H1 (cell line): ENCODE results near the gene CELF5. TPM values are rescaled to one million over a fixed set of nuclear protein-coding genes. Genes with fewer than 3 reads are reported as not detected.
"Not testable (repeated sequence)": the region's sequence is repeated elsewhere in the genome, so short reads cannot be mapped to it uniquely, and the experiment has no call there.

Experiments used
- CTCF ChIA-PET: fragments of 300-600 bp; sonication (Branson Sonifier 250); formaldehyde crosslinking; loops from one replicate; lab custom pipeline; 2021; ENCODE audit not compliant: partially characterized antibody; lab: Charles Lee
- POLR2A ChIA-PET: fragments of 300-600 bp; sonication (Branson Sonifier 250); formaldehyde crosslinking; loops from one replicate; lab custom pipeline; 2021; ENCODE audit warnings: inconsistent platforms; ENCODE audit not compliant: partially characterized antibody; lab: Charles Lee
- DNase-seq, 2 experiments: peaks; one replicate each; pipeline versions ENCODE4 v3.0.0 to v3.0.0-alpha.2; 2010 to 2022; ENCODE audit warnings: low spot score in 2 of 2, low read depth in 1 of 2, mixed read lengths in 1 of 2
- FAIRE-seq: peaks from 2 replicates; lab custom pipeline; 2011; peaks lifted over from hg19 to GRCh38; lab: Jason Lieb, UNC
- H2AFZ ChIP-seq: 2 replicates; pipeline ENCODE4 v1.8.1; 2012; ENCODE audit warnings: low read length, inconsistent platforms
- H2AK5ac ChIP-seq: 2 replicates; pipeline ENCODE4 v1.6.1; 2013; ENCODE audit warnings: low read depth, low read length
- H2BK120ac ChIP-seq: replicated peaks from 2 replicates; pipeline ENCODE3; 2013; ENCODE audit warnings: low read depth, low read length, inconsistent platforms
- H2BK12ac ChIP-seq: 2 replicates; pipeline ENCODE4 v1.6.1; 2013; ENCODE audit warnings: low read depth, low read length
- H2BK15ac ChIP-seq: 2 replicates; pipeline ENCODE4 v1.6.1; 2013; ENCODE audit warnings: low read length
- H2BK20ac ChIP-seq: 2 replicates; pipeline ENCODE4 v1.6.1; 2013; ENCODE audit warnings: low read length
- H2BK5ac ChIP-seq: 2 replicates; pipeline ENCODE4 v1.6.1; 2013; ENCODE audit warnings: low read depth, low read length
- H3K14ac ChIP-seq: 2 replicates; pipeline ENCODE4 v1.6.1; 2013; ENCODE audit warnings: inconsistent platforms; ENCODE audit not compliant: insufficient read length
- H3K18ac ChIP-seq: 2 replicates; pipeline ENCODE4 v1.6.1; 2013; ENCODE audit warnings: low read length; ENCODE audit errors: extremely low read depth
- H3K23ac ChIP-seq: 2 replicates; pipeline ENCODE4 v1.6.1; 2013; ENCODE audit warnings: inconsistent platforms; ENCODE audit not compliant: insufficient read length
- H3K23me2 ChIP-seq: 2 replicates; pipeline ENCODE4 v1.6.1; 2013; ENCODE audit warnings: low read depth, low read length
- H3K27ac ChIP-seq: 2 replicates; pipeline ENCODE4 v1.6.1; 2011; ENCODE audit warnings: low read depth, low read length, inconsistent platforms
- H3K27me3 ChIP-seq, 4 experiments: replicated peaks in 1 of 4; 1 replicate in 1 of 4; 2 replicates in 3 of 4; pipeline versions ENCODE4 v1.6.1 to v1.8.1; 2011 to 2013; ENCODE audit warnings: low read length in 3 of 4, mild to moderate bottlenecking in 3 of 4, inconsistent platforms in 2 of 4, mixed read lengths in 2 of 4, moderate library complexity in 1 of 4; ENCODE audit not compliant: control insufficient read depth in 3 of 4, insufficient read depth in 3 of 4; ENCODE audit errors: extremely low read depth in 1 of 4
- H3K36me3 ChIP-seq, 4 experiments: 2 replicates each; pipeline versions ENCODE4 v1.6.1 to v1.8.1; 2011 to 2013; ENCODE audit warnings: mild to moderate bottlenecking in 4 of 4, low read length in 3 of 4, moderate library complexity in 2 of 4, control low read depth in 1 of 4, inconsistent platforms in 1 of 4; ENCODE audit not compliant: insufficient read depth in 4 of 4, control insufficient read depth in 2 of 4
- H3K4ac ChIP-seq: replicated peaks from 2 replicates; pipeline ENCODE3; 2013; ENCODE audit warnings: low read length, low read depth, mixed read lengths, inconsistent platforms; ENCODE audit not compliant: insufficient read length
- H3K4me1 ChIP-seq, 4 experiments: replicated peaks in 1 of 4; 1 replicate in 1 of 4; 2 replicates in 3 of 4; pipeline versions ENCODE4 v1.6.1 to v1.8.1; 2011 to 2013; ENCODE audit warnings: low read length in 3 of 4, inconsistent platforms in 2 of 4, mixed read lengths in 1 of 4; ENCODE audit not compliant: insufficient read depth in 4 of 4, control insufficient read depth in 3 of 4
- H3K4me2 ChIP-seq, 2 experiments: 2 replicates each; pipeline versions ENCODE4 v1.6.1 to v1.8.1; 2011 to 2013; ENCODE audit warnings: low read depth in 2 of 2, low read length in 2 of 2, control low read depth in 1 of 2, inconsistent platforms in 1 of 2, mild to moderate bottlenecking in 1 of 2; ENCODE audit not compliant: insufficient read depth in 1 of 2
- H3K4me3 ChIP-seq, 4 experiments: fragments of 200-600, 300-600 bp in 1 of 4; sonication (generic), shearing (Covaris generic), sonication (Bioruptor Twin) in 1 of 4; 2 replicates each; pipeline versions ENCODE4 v1.5.1 to v1.8.1; 2011 to 2016; ENCODE audit warnings: low read length in 4 of 4, low read depth in 3 of 4, control low read depth in 2 of 4, inconsistent platforms in 2 of 4, mild to moderate bottlenecking in 2 of 4, mixed read lengths in 1 of 4, moderate library complexity in 1 of 4; ENCODE audit not compliant: insufficient read depth in 2 of 4; ENCODE audit errors: extremely low read depth in 1 of 4
- H3K56ac ChIP-seq: replicated peaks from 2 replicates; pipeline ENCODE3; 2013; ENCODE audit warnings: low read depth, mild to moderate bottlenecking, mixed read lengths, low read length, inconsistent platforms; ENCODE audit not compliant: insufficient read length
- H3K79me1 ChIP-seq: 2 replicates; pipeline ENCODE4 v1.6.1; 2013; ENCODE audit warnings: low read depth, low read length, control low read depth
- H3K79me2 ChIP-seq, 2 experiments: 2 replicates each; pipeline versions ENCODE4 v1.6.1 to v1.8.1; 2012 to 2013; ENCODE audit warnings: low read length in 2 of 2, mild to moderate bottlenecking in 2 of 2, inconsistent platforms in 1 of 2; ENCODE audit not compliant: insufficient read depth in 2 of 2, control insufficient read depth in 1 of 2
- H3K9ac ChIP-seq, 4 experiments: replicated peaks in 1 of 4; 1 replicate in 1 of 4; 2 replicates in 3 of 4; pipeline versions ENCODE4 v1.6.1 to v1.8.1; 2011 to 2013; ENCODE audit warnings: low read depth in 3 of 4, low read length in 3 of 4, control low read depth in 2 of 4, mild to moderate bottlenecking in 2 of 4, moderate library complexity in 2 of 4, inconsistent platforms in 1 of 4; ENCODE audit errors: extremely low read depth in 1 of 4
- H3K9me3 ChIP-seq, 2 experiments: 2 replicates each; pipeline versions ENCODE4 v1.6.1 to v1.8.1; 2012 to 2013; ENCODE audit warnings: mild to moderate bottlenecking in 2 of 2, moderate library complexity in 2 of 2, control low read depth in 1 of 2, inconsistent platforms in 1 of 2, low read depth in 1 of 2, low read length in 1 of 2, mixed read lengths in 1 of 2; ENCODE audit not compliant: insufficient read depth in 2 of 2
- H4K20me1 ChIP-seq, 2 experiments: replicated peaks in 1 of 2; 2 replicates each; pipeline versions ENCODE3 to v1.8.1; 2011 to 2013; ENCODE audit warnings: inconsistent platforms in 2 of 2, low read length in 2 of 2, mild to moderate bottlenecking in 1 of 2; ENCODE audit not compliant: insufficient read depth in 2 of 2, control insufficient read depth in 1 of 2
- H4K5ac ChIP-seq: 2 replicates; pipeline ENCODE4 v1.6.1; 2013; ENCODE audit warnings: low read length, low read depth, mixed read lengths, inconsistent platforms; ENCODE audit not compliant: insufficient read length
- H4K8ac ChIP-seq: 2 replicates; pipeline ENCODE4 v1.8.0; 2013; ENCODE audit warnings: mild to moderate bottlenecking, moderate library complexity, low read length, inconsistent platforms; ENCODE audit not compliant: insufficient read depth; ENCODE audit errors: extremely low read depth
- H4K91ac ChIP-seq: replicated peaks from 2 replicates; pipeline ENCODE3; 2013; ENCODE audit warnings: low read length, mixed read lengths, inconsistent platforms; ENCODE audit not compliant: insufficient read length
- CEBPB ChIP-seq: IDR thresholded peaks from 2 replicates; pipeline ENCODE4 v1.6.1; 2012; ENCODE audit warnings: low read depth, low read length
- WGBS, 2 experiments: shearing (Covaris generic) in 1 of 2; methylation state at CpG; one replicate each; pipeline versions ENCODE4 v1.1.6 to v1.1.7; 2013 to 2015; ENCODE audit warnings: low lambda C conversion rate in 2 of 2, mixed read lengths in 2 of 2, inconsistent platforms in 1 of 2, low coverage in 1 of 2, missing lambda C conversion rate in 1 of 2; ENCODE audit not compliant: insufficient replicate concordance in 2 of 2, insufficient coverage in 1 of 2, insufficient read length in 1 of 2; ENCODE audit errors: extremely low coverage in 1 of 2, missing lambda C conversion rate in 1 of 2; 5-methylcytosine and 5-hydroxymethylcytosine counted together
- polyA plus RNA-seq, 7 experiments: library from polyadenylated mRNA; depleted of rRNA in 3 of 7; stranded (reverse) in 5 of 7; unstranded in 2 of 7; fragments of >200 nt in 5 of 7; fragments of 200-250 nt in 2 of 7; gene quantifications; 1 replicate in 5 of 7; 2 replicates in 1 of 7; 4 replicates in 1 of 7; pipeline versions ENCODE4 v1.2.1 to v1.2.3, GENCODE V29; 2011 to 2013; ENCODE audit warnings: missing spikeins in 2 of 7, mixed read lengths in 2 of 7
- total RNA-seq: library from RNA; stranded (reverse); fragmentation: NEBNext Ultra II Directional; extraction: Animal tissue kit (Norgen Biotek cat#: 25700); gene quantifications from 2 replicates; pipeline ENCODE4 v1.2.1, GENCODE V29; 2021

Gene CELF5
- total and polyA plus RNA-seq, 2 of the 8 experiments (the other 6 are each of a cell fraction or from before 2014, with no cell fraction given) = 9.8 to 15.0 TPM

DNA sequence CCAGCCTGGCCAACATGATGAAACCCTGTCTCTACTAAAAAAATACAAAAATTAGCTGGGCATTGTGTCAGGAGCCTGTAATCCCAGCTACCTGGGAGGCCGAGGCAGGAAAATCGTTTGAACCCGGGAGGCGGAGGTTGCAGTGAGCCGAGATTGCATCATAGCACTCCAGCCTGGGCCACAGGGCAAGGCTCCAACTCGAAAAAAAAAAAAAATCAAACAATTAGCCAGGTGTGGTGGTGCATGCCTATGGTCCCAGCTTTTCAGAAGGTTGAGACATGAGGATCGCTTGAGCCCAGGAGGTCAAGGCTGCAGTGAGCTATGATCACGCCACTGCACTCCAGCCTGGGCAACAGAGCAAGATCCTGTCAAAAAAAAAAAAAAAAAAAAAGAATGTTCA, 76.1 kb downstream of the CELF5 start:
- POLR2A ChIA-PET = interaction anchor here (0.7 to 1.4 kb wide), 3 partner anchors 11 to 179 kb away, joined by 3 to 5 read pairs (median 3); no protein-coding TSS in a partner anchor
- FAIRE-seq, H4K91ac ChIP-seq, H3K79me1 ChIP-seq, H2BK20ac ChIP-seq, H3K56ac ChIP-seq, H3K79me2 ChIP-seq, H4K5ac ChIP-seq, H3K18ac ChIP-seq, H3K4me3 ChIP-seq, H3K14ac ChIP-seq, H2BK15ac ChIP-seq, H3K23ac ChIP-seq, H3K23me2 ChIP-seq, H3K27me3 ChIP-seq, H3K9ac ChIP-seq, H3K4me1 ChIP-seq, H2AFZ ChIP-seq, H2BK120ac ChIP-seq, DNase-seq, H3K4ac ChIP-seq, H3K4me2 ChIP-seq, H3K36me3 ChIP-seq, H3K27ac ChIP-seq: not testable (repeated sequence)
- TF ChIP-seq CEBPB = 0 out of 2 replicates have a peak, but pooled peaks have one; percentile 22
- TF ChIP-seq, all 59 proteins: peak for 1; not testable (repeated sequence) for 58
- CTCF ChIA-PET = interaction anchor here (0.6 to 1.8 kb wide), 5 partner anchors 129 to 1674 kb away, joined by 3 to 8 read pairs (median 3); no protein-coding TSS in a partner anchor
- H4K20me1 ChIP-seq, H4K8ac ChIP-seq, H2BK12ac ChIP-seq, H2AK5ac ChIP-seq, H3K9me3 ChIP-seq, H2BK5ac ChIP-seq: not testable (repeated sequence)
- WGBS, 2 experiments = 80% methylated on average over 5 of the region's 8 CpGs; no CpG with 5 or more reads in 1 of the 2 experiments
